Psoas muscle (tissue), 8 donors: ENCODE measurements around the gene NSMF. TPM values are rescaled to one million over a fixed set of nuclear protein-coding genes. Genes with fewer than 3 reads are reported as not detected.

ENCODE experiments used
- ATAC-seq, 4 donors: fragments of 200-7000 bp; cut with Tn5 transposase; one replicate each; pipeline ENCODE4 v1.9.1; 2020; ENCODE audit warnings: moderate library complexity in 3 of 4, mild to moderate bottlenecking in 2 of 4
- DNase-seq, 2 donors: peaks; one replicate each; pipeline ENCODE4 v3.0.0-alpha.2; 2020
- H3K27ac ChIP-seq: fragments of 200-600 bp; one replicate; pipeline ENCODE4 v1.8.0; 2022
- H3K27me3 ChIP-seq, 3 donors: fragments of 200-600 bp in 1 of 3; one replicate each; pipeline versions ENCODE4 v1.6.1 to v1.8.0; 2013 to 2022; ENCODE audit warnings: low read length in 2 of 3, mild to moderate bottlenecking in 2 of 3, moderate library complexity in 1 of 3; ENCODE audit not compliant: insufficient read depth in 3 of 3
- H3K36me3 ChIP-seq, 2 donors: fragments of 200-600 bp in 1 of 2; one replicate each; pipeline versions ENCODE4 v1.6.1 to v1.8.0; 2013 to 2022; ENCODE audit warnings: low read depth in 1 of 2, mild to moderate bottlenecking in 1 of 2, moderate library complexity in 1 of 2; ENCODE audit not compliant: insufficient read depth in 1 of 2
- H3K4me1 ChIP-seq: fragments of 200-600 bp; one replicate; pipeline ENCODE4 v1.8.0; 2022
- H3K4me3 ChIP-seq: fragments of 200-600 bp; one replicate; pipeline ENCODE4 v1.8.0; 2022; ENCODE audit warnings: mild to moderate bottlenecking
- H3K9me3 ChIP-seq: fragments of 200-600 bp; one replicate; pipeline ENCODE4 v1.8.0; 2022
- WGBS, 3 donors: extraction: QIAGEN DNeasy Blood & Tissue Kit; methylation state at CpG; one replicate each; pipeline versions ENCODE4 v1.1.6 to v1.1.7; 2013; 5-methylcytosine and 5-hydroxymethylcytosine counted together
- intact Hi-C, 2 donors: fragments of 100-400 bp; cut with DNase I; formaldehyde crosslinking; loops; one replicate each; pipeline versions ENCODE4 v1.11.0 to v1.14.2; 2022
- polyA plus RNA-seq, 3 donors: library from polyadenylated mRNA; stranded (reverse); fragments of 200-250 nt; gene quantifications; one replicate each; pipeline ENCODE4 v1.2.3, GENCODE V29; 2013
- total RNA-seq, 4 donors: library from RNA; stranded (reverse); fragmentation: NEBNext Ultra II Directional in 2 of 4; extraction: Animal tissue kit (Norgen Biotek cat#: 25700) in 2 of 4; gene quantifications; one replicate each; pipeline versions ENCODE4 v1.2.1 to v1.2.4, GENCODE V29; 2021 to 2023
- TF ChIP-seq, protein P1 (sequence below): fragments of 200-600 bp; IDR thresholded peaks from one replicate; pipeline ENCODE4 v1.8.0; 2022; ENCODE audit warnings: antibody characterized with exemption
- donor health status: healthy with polysubstance abuse.
- donor health status: DM: no; HTN: no; CAD: no; lungs with moderate emphysema.
- donor health status: Bipolar disorder and iron deficiency.
- donor health status: healthy.
- donor health status: DM: yes; HTN: yes; CAD: no.
- donor health status: DM: no; HTN: no; CAD: no.
- donor health status: DM: no; HTN: no; CAD: no.
- donor health status: DM: yes; HTN: yes; CAD: no.

NSMF gene
- total and polyA plus RNA-seq, 7 donors: 4.8 to 11.2 (median 6.4) TPM

GRCh38 chr9:137456061-137456863, 2.9 kb downstream of the NSMF start:
- intact Hi-C loops: no loop called here
- DNase-seq (peak; percentile 11 to 24), ATAC-seq (no peak)
- Histone ChIP-seq H3K36me3 (peaks cover 0 to 44% of the 10 kb centered on the region in 2 donors), H3K4me3 (no peak overlapping the region), H3K27me3 (no peaks in the 10 kb centered on the region), H3K27ac (no peak overlapping the region), H3K9me3 (no peaks in the 10 kb centered on the region), H3K4me1 (peaks cover 8% of the 10 kb centered on the region)
- TF ChIP-seq, protein P1, sequence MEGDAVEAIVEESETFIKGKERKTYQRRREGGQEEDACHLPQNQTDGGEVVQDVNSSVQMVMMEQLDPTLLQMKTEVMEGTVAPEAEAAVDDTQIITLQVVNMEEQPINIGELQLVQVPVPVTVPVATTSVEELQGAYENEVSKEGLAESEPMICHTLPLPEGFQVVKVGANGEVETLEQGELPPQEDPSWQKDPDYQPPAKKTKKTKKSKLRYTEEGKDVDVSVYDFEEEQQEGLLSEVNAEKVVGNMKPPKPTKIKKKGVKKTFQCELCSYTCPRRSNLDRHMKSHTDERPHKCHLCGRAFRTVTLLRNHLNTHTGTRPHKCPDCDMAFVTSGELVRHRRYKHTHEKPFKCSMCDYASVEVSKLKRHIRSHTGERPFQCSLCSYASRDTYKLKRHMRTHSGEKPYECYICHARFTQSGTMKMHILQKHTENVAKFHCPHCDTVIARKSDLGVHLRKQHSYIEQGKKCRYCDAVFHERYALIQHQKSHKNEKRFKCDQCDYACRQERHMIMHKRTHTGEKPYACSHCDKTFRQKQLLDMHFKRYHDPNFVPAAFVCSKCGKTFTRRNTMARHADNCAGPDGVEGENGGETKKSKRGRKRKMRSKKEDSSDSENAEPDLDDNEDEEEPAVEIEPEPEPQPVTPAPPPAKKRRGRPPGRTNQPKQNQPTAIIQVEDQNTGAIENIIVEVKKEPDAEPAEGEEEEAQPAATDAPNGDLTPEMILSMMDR: no peak
- WGBS, 3 donors: 83 to 86% (median 84%) methylated on average over 12 of the region's 12 CpGs

DNA sequence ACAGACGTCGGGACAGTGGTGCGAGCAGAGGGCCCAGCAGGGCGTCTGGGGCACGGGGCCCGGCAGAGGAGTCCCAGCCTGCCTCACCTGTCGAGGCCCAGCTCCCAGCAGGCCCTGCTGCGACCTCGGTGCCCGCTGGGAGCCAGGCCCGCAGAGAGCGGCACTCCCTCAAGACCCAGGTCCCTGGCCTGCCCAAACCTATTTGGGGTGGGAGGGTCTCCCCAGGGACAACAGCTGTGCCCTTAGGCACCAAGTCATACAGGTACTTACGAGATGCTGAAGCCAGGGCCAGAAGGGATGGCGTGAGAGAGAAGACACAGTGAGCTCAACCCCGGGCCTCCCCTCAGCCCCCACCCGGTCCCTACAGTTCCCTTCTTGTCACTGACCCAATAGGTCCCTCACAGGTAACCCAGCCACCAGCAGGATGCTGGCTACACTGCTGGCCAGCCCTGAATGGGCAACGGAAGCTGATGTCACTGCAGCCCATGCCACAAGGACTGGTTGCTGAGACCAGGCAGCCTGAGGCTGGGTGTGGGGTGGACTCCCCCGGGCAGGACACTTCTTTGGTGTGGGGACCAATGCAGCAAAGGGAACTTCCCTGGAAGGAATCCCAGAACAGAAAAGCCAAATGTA, 3.7 kb downstream of the NSMF start:
- ATAC-seq: no peak
- peaks cover 0 to 36% of the 10 kb centered on the region in 2 donors for H3K36me3 ChIP-seq
- TF ChIP-seq, protein P1: no peak
- peak; percentile 9 to 51 for DNase-seq
- H3K27ac ChIP-seq: no peak overlapping the region
- no peaks in the 10 kb centered on the region for H3K27me3 ChIP-seq
- H3K9me3 ChIP-seq: no peaks in the 10 kb centered on the region
- peaks cover 8% of the 10 kb centered on the region for H3K4me1 ChIP-seq
- WGBS, 3 donors: 90 to 93% (median 91%) methylated on average over 15 to 18 of the region's 18 CpGs
- no peak overlapping the region for H3K4me3 ChIP-seq
- intact Hi-C loops: no loop called here

GRCh38 chr9:137454597-137455358, 4.4 kb downstream of the NSMF start:
- intact Hi-C loops: no loop called here
- WGBS, 3 donors: 70 to 71% (median 71%) methylated on average over 27 to 30 of the region's 30 CpGs
- ATAC-seq (no peak), DNase-seq (peak; percentile 26 to 61)
- Histone ChIP-seq H3K27ac (no peak overlapping the region), H3K4me3 (peak overlapping the region; percentile 55), H3K36me3 (peaks cover 0 to 36% of the 10 kb centered on the region in 2 donors), H3K4me1 (peaks cover 8% of the 10 kb centered on the region), H3K27me3 (no peaks in the 10 kb centered on the region), H3K9me3 (no peaks in the 10 kb centered on the region)
- TF ChIP-seq, protein P1: no peak

DNA sequence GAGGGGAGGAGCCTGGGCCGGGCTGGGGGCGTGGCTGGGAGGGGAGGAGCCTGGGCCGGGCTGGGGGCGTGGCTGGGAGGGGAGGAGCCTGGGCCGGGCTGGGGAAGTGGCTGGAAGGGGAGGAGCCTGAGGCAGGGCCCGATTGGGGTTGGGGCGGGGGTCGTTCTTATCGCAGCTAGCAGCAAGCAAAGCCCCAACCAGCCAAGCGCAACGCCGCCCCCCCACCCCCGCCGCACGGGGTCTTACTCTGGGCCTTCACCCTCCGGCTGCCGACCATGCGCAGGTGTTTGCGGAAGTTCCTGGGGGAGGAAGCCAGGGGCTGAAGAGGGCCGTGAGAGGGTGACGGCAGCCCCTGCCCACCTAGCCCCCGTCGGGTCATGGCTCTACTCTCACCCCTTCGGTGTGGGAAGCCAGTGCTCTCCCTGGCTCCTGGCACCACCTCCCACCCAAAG, 5.0 kb downstream of the NSMF start:
- Histone ChIP-seq H3K27ac (no peak overlapping the region), H3K9me3 (no peaks in the 10 kb centered on the region), H3K4me1 (peaks cover 5% of the 10 kb centered on the region), H3K4me3 (peak overlapping the region; percentile 55), H3K27me3 (no peaks in the 10 kb centered on the region), H3K36me3 (peaks cover 0 to 42% of the 10 kb centered on the region in 2 donors)
- TF ChIP-seq, protein P1: no peak
- DNase-seq (peak; percentile 68 to 81), ATAC-seq (peak; percentile 12 to 55 (median 28))
- 35 to 50% (median 44%) methylated on average over 10 to 23 of the region's 24 CpGs for WGBS, 3 donors
- intact Hi-C loops: no loop called here
